CD14-positive monocyte (primary cell): Measurements from ENCODE around the gene TEN1. TPM values are rescaled to one million over a fixed set of nuclear protein-coding genes. Genes with fewer than 3 reads are reported as not detected.
"Not testable (repeated sequence)": the region's sequence is repeated elsewhere in the genome, so short reads cannot be mapped to it uniquely, and the experiment has no call there.

ENCODE experiments used
- DNase-seq, 3 donors: peaks; one replicate each; pipeline ENCODE4 v3.0.0-alpha.2; 2011 to 2022
- H2AFZ ChIP-seq: 2 replicates; pipeline ENCODE4 v1.6.0; 2012; ENCODE audit warnings: mild to moderate bottlenecking, low read depth, low read length, inconsistent platforms; ENCODE audit not compliant: insufficient read depth, poor library complexity, severe bottlenecking
- H3K27ac ChIP-seq, 2 donors: 1 replicate in 1 of 2; 2 replicates in 1 of 2; pipeline ENCODE4 v1.5.1; 2012 to 2013; ENCODE audit warnings: low read length in 2 of 2, control low read depth in 1 of 2, inconsistent platforms in 1 of 2, low read depth in 1 of 2, mild to moderate bottlenecking in 1 of 2
- H3K27me3 ChIP-seq, 2 donors: one replicate each; pipeline versions ENCODE4 v1.6.0 to v1.6.1; 2011 to 2013; ENCODE audit warnings: low read length in 2 of 2; ENCODE audit not compliant: control insufficient read depth in 2 of 2, insufficient read depth in 2 of 2
- H3K36me3 ChIP-seq, 2 donors: replicated peaks in 1 of 2; 1 replicate in 1 of 2; 2 replicates in 1 of 2; pipeline versions ENCODE4 v1.5.1 to v1.6.1; 2012 to 2013; ENCODE audit warnings: low read length in 2 of 2, control low read depth in 1 of 2, inconsistent platforms in 1 of 2, mild to moderate bottlenecking in 1 of 2; ENCODE audit not compliant: insufficient read depth in 2 of 2, control insufficient read depth in 1 of 2
- H3K4me1 ChIP-seq, 2 donors: 1 replicate in 1 of 2; 2 replicates in 1 of 2; pipeline versions ENCODE4 v1.5.1 to v1.6.1; 2012 to 2013; ENCODE audit warnings: low read length in 2 of 2, control low read depth in 1 of 2, inconsistent platforms in 1 of 2, mild to moderate bottlenecking in 1 of 2, moderate library complexity in 1 of 2; ENCODE audit not compliant: insufficient read depth in 2 of 2, control insufficient read depth in 1 of 2
- H3K4me2 ChIP-seq: replicated peaks from 2 replicates; pipeline ENCODE3; 2012; ENCODE audit warnings: low read length, moderate library complexity, mild to moderate bottlenecking; ENCODE audit not compliant: poor library complexity, severe bottlenecking; ENCODE audit errors: extremely low read depth
- H3K4me3 ChIP-seq, 3 experiments: fragments of 200-600 bp in 1 of 3; sonication (generic) in 1 of 3; replicated peaks in 1 of 3; 1 replicate in 2 of 3; 2 replicates in 1 of 3; pipeline ENCODE4 v1.5.1; 2011 to 2013; ENCODE audit warnings: low read length in 3 of 3, mild to moderate bottlenecking in 3 of 3, control low read depth in 2 of 3, low read depth in 2 of 3, inconsistent platforms in 1 of 3, moderate library complexity in 1 of 3
- H3K79me2 ChIP-seq: 2 replicates; pipeline ENCODE4 v1.6.0; 2012; ENCODE audit warnings: mild to moderate bottlenecking, control low read depth, inconsistent platforms, low read length, moderate library complexity; ENCODE audit not compliant: insufficient read depth
- H3K9ac ChIP-seq: 2 replicates; pipeline ENCODE4 v1.6.0; 2017; ENCODE audit warnings: low read length, mild to moderate bottlenecking; ENCODE audit not compliant: insufficient read depth, poor library complexity, severe bottlenecking
- H3K9me3 ChIP-seq, 2 donors: replicated peaks in 1 of 2; 1 replicate in 1 of 2; 2 replicates in 1 of 2; pipeline versions ENCODE4 v1.5.1 to v1.6.1; 2012 to 2013; ENCODE audit warnings: low read length in 2 of 2, control low read depth in 1 of 2; ENCODE audit not compliant: control insufficient read depth in 1 of 2, insufficient read depth in 1 of 2
- H4K20me1 ChIP-seq: 2 replicates; pipeline ENCODE4 v1.6.0; 2012; ENCODE audit warnings: mild to moderate bottlenecking, low read length, control low read depth, moderate library complexity; ENCODE audit not compliant: insufficient read depth
- H3K27ac Mint-ChIP-seq, 7 donors: one replicate each; pipeline ENCODE4 v1.8.0; 2020; ENCODE audit warnings: mild to moderate bottlenecking in 7 of 7, mixed read lengths in 7 of 7, moderate library complexity in 6 of 7, inconsistent platforms in 2 of 7
- H3K27me3 Mint-ChIP-seq, 3 donors: one replicate each; pipeline ENCODE4 v1.8.0; 2021 to 2022; ENCODE audit warnings: low read depth in 3 of 3, mild to moderate bottlenecking in 3 of 3, mixed read lengths in 3 of 3, moderate library complexity in 3 of 3, inconsistent platforms in 1 of 3
- H3K36me3 Mint-ChIP-seq, 2 donors: one replicate each; pipeline ENCODE4 v1.8.0; 2020; ENCODE audit warnings: mixed read lengths in 2 of 2, inconsistent platforms in 1 of 2, mild to moderate bottlenecking in 1 of 2
- H3K4me1 Mint-ChIP-seq: one replicate; pipeline ENCODE4 v1.8.0; 2020; ENCODE audit warnings: mild to moderate bottlenecking, mixed read lengths
- H3K4me3 Mint-ChIP-seq, 2 donors: one replicate each; pipeline ENCODE4 v1.8.0; 2020; ENCODE audit warnings: mild to moderate bottlenecking in 2 of 2, mixed read lengths in 2 of 2, moderate library complexity in 1 of 2
- H3K9me3 Mint-ChIP-seq, 7 donors: one replicate each; pipeline ENCODE4 v1.8.0; 2020 to 2022; ENCODE audit warnings: mixed read lengths in 7 of 7, mild to moderate bottlenecking in 6 of 7, moderate library complexity in 6 of 7, inconsistent platforms in 2 of 7
- CTCF ChIP-seq: fragments of 200-600 bp; IDR thresholded peaks from one replicate; pipeline ENCODE4 v1.8.0; 2022; ENCODE audit warnings: antibody characterized with exemption, mild to moderate bottlenecking
- WGBS: methylation state at CpG from one replicate; pipeline ENCODE4 v1.1.5; 2013; ENCODE audit warnings: missing lambda C conversion rate; ENCODE audit not compliant: insufficient coverage; 5-methylcytosine and 5-hydroxymethylcytosine counted together
- intact Hi-C, 2 donors: fragments of 100-400 bp; cut with micrococcal nuclease; formaldehyde crosslinking; loops; one replicate each; pipeline versions ENCODE4 v1.15.0 to v1.15.1; 2023
- polyA plus RNA-seq, 3 donors: library from polyadenylated mRNA; depleted of rRNA in 1 of 3; unstranded in 2 of 3; stranded (reverse) in 1 of 3; fragments of 300-500 nt in 2 of 3; fragments of >200 nt in 1 of 3; fragmentation: Illumina TruSeq in 2 of 3; gene quantifications; 1 replicate in 2 of 3; 2 replicates in 1 of 3; pipeline ENCODE4 v1.2.3, GENCODE V29; 2012 to 2021

Gene TEN1
- polyA plus RNA-seq, 3 donors: 22.4 to 37.2 (median 31.3) TPM

- Histone ChIP-seq H3K4me1 (peaks cover 17 to 18% of the 10 kb centered on the region in 2 donors), H3K36me3 (peaks cover 85 to 99% of the 10 kb centered on the region in 2 donors), H4K20me1 (peaks cover 15% of the 10 kb centered on the region)
- H3K4me2 ChIP-seq, H3K27me3 ChIP-seq, H3K9ac ChIP-seq, DNase-seq, H3K9me3 Mint-ChIP-seq, H3K79me2 ChIP-seq, intact Hi-C loops, H3K27ac Mint-ChIP-seq, H2AFZ ChIP-seq, H3K4me3 ChIP-seq, H3K9me3 ChIP-seq, H3K27ac ChIP-seq, H3K4me3 Mint-ChIP-seq, H3K27me3 Mint-ChIP-seq: not testable (repeated sequence)
- WGBS: 94% methylated on average over 7 of the region's 11 CpGs
- peaks cover 77 to 98% of the 10 kb centered on the region in 2 donors for H3K36me3 Mint-ChIP-seq
- H3K4me1 Mint-ChIP-seq: peaks cover 16% of the 10 kb centered on the region
Observed at GRCh38 chr17:76044475-76045007, 65.5 kb downstream of the TEN1 start.

DNA sequence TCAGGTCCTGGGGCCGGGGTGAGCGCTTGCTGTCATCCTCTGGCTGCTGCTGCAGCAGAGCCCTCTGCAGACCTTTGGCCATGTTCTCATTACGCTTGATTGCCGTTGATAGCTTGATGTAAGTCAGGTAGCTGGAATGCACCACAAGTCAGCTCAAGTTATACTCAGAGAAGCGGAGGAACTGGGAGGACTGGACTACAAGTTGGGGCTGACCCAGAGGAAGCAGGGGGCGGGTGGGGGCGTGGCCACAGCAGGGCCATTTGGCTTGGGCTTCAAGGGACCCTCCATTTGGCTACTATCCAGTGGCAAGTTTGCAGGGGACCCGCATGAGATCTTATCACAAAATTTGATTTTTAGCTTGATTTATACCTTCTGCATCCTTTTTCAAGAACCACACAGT lies 67.0 kb downstream of the TEN1 start:
- no peak overlapping the region for H3K9ac ChIP-seq
- no peak overlapping the region for H3K4me3 ChIP-seq
- intact Hi-C loops: no loop called here
- no peak overlapping the region for H3K27ac ChIP-seq
- Mint-ChIP-seq H3K36me3 (peaks cover 77 to 97% of the 10 kb centered on the region in 2 donors), H3K27ac (peak overlapping the region in 1 of 7 donors; percentile 30), H3K9me3 (peaks cover 0 to 4% (median 0%) of the 10 kb centered on the region in 7 donors), H3K4me3 (no peak overlapping the region), H3K4me1 (peaks cover 28% of the 10 kb centered on the region), H3K27me3 (no peaks in the 10 kb centered on the region)
- no peak overlapping the region for H2AFZ ChIP-seq
- no peak overlapping the region for H3K4me2 ChIP-seq
- TF ChIP-seq CTCF: no peak
- H3K36me3 ChIP-seq: peaks cover 81 to 99% of the 10 kb centered on the region in 2 donors
- WGBS: 97% methylated on average over 8 of the region's 8 CpGs
- H3K9me3 ChIP-seq: no peaks in the 10 kb centered on the region
- no peaks in the 10 kb centered on the region for H3K27me3 ChIP-seq
- peaks cover 30% of the 10 kb centered on the region for H4K20me1 ChIP-seq
- no peak for DNase-seq
- peaks cover 1% of the 10 kb centered on the region for H3K79me2 ChIP-seq
- H3K4me1 ChIP-seq: peaks cover 27 to 28% of the 10 kb centered on the region in 2 donors
